Measurements from ENCODE around the gene LMX1A.

Gene LMX1A

GRCh38 chr1:165344198-165344597, 12.3 kb downstream of the LMX1A start:
- Histone ChIP-seq H3K4me1 (ENCODE audit: insufficient read depth, low read length) (peaks cover 33% of the 10 kb centered on the region), H3K27me3 (ENCODE audit: insufficient read depth, low read length) (peaks cover 9% of the 10 kb centered on the region), H3K36me3 (ENCODE audit: insufficient read depth, low read length) (no peaks in the 10 kb centered on the region), H3K9ac (ENCODE audit: low read depth, low read length) (no peak overlapping the region), H3K9me3 (ENCODE audit: insufficient read depth, low read depth, low read length) (no peaks in the 10 kb centered on the region), H3K4me3 (ENCODE audit: low read length) (no peak overlapping the region), H3K27ac (ENCODE audit: low read depth, low read length) (no peak overlapping the region)
- WGBS, result 45% methylated on average over 2 of the region's 2 CpGs

- Histone ChIP-seq H3K9ac (ENCODE audit: low read depth, low read length) (no peak overlapping the region), H3K36me3 (ENCODE audit: insufficient read depth, low read length) (no peaks in the 10 kb centered on the region), H3K4me1 (ENCODE audit: insufficient read depth, low read length) (peaks cover 17% of the 10 kb centered on the region; the same call in 1 of the 2 replicates), H3K27me3 (ENCODE audit: insufficient read depth, low read length) (no peaks in the 10 kb centered on the region), H3K27ac (ENCODE audit: low read depth, low read length) (no peak overlapping the region), H3K4me3 (ENCODE audit: low read length) (no peak overlapping the region), H3K9me3 (ENCODE audit: insufficient read depth, low read depth, low read length) (no peaks in the 10 kb centered on the region)
- 97% methylated on average over 2 of the region's 2 CpGs for WGBS
Measured at GRCh38 chr1:165342587-165342986, 13.9 kb downstream of the LMX1A start.

- Histone ChIP-seq H3K4me3 (ENCODE audit: low read length) (no peak overlapping the region), H3K4me1 (ENCODE audit: insufficient read depth, low read length) (peaks cover 13% of the 10 kb centered on the region; the same call in 1 of the 2 replicates), H3K9me3 (ENCODE audit: insufficient read depth, low read depth, low read length) (no peaks in the 10 kb centered on the region), H3K36me3 (ENCODE audit: insufficient read depth, low read length) (no peaks in the 10 kb centered on the region), H3K9ac (ENCODE audit: low read depth, low read length) (no peak overlapping the region), H3K27me3 (ENCODE audit: insufficient read depth, low read length) (no peaks in the 10 kb centered on the region), H3K27ac (ENCODE audit: low read depth, low read length) (no peak overlapping the region)
- 97% methylated on average over 2 of the region's 2 CpGs for WGBS
Measured at GRCh38 chr1:165342168-165342567, 14.3 kb downstream of the LMX1A start.

- H3K27me3 ChIP-seq (ENCODE audit: insufficient read depth, low read length), result no peaks in the 10 kb centered on the region
- H3K4me1 ChIP-seq (ENCODE audit: insufficient read depth, low read length), result no peaks in the 10 kb centered on the region; the same call in 1 of the 2 replicates
- no peaks in the 10 kb centered on the region for H3K9me3 ChIP-seq (ENCODE audit: insufficient read depth, low read depth, low read length)
- no peak overlapping the region for H3K27ac ChIP-seq (ENCODE audit: low read depth, low read length)
- no peaks in the 10 kb centered on the region for H3K36me3 ChIP-seq (ENCODE audit: insufficient read depth, low read length)
- no peak overlapping the region for H3K9ac ChIP-seq (ENCODE audit: low read depth, low read length)
- 93% methylated on average over 5 of the region's 5 CpGs for WGBS
- H3K4me3 ChIP-seq (ENCODE audit: low read length), result no peak overlapping the region
Measured at GRCh38 chr1:165339164-165339563, 17.4 kb downstream of the LMX1A start.

- Histone ChIP-seq H3K36me3 (ENCODE audit: insufficient read depth, low read length) (no peaks in the 10 kb centered on the region), H3K9me3 (ENCODE audit: insufficient read depth, low read depth, low read length) (no peaks in the 10 kb centered on the region), H3K4me3 (ENCODE audit: low read length) (no peak overlapping the region), H3K9ac (ENCODE audit: low read depth, low read length) (no peak overlapping the region), H3K4me1 (ENCODE audit: insufficient read depth, low read length) (no peaks in the 10 kb centered on the region), H3K27me3 (ENCODE audit: insufficient read depth, low read length) (no peaks in the 10 kb centered on the region), H3K27ac (ENCODE audit: low read depth, low read length) (no peak overlapping the region)
- 62% methylated on average over 3 of the region's 3 CpGs for WGBS
Measured at GRCh38 chr1:165330483-165330882, 26.0 kb downstream of the LMX1A start.

- no peaks in the 10 kb centered on the region for H3K9me3 ChIP-seq (ENCODE audit: insufficient read depth, low read depth, low read length)
- 93% methylated on average over 4 of the region's 5 CpGs for WGBS
Measured at GRCh38 chr1:165329104-165329503, 27.4 kb downstream of the LMX1A start.

GRCh38 chr1:165328136-165328535, 28.4 kb downstream of the LMX1A start:
- H3K36me3 ChIP-seq (ENCODE audit: insufficient read depth, low read length), result no peaks in the 10 kb centered on the region
- no peaks in the 10 kb centered on the region for H3K9me3 ChIP-seq (ENCODE audit: insufficient read depth, low read depth, low read length)
- no peaks in the 10 kb centered on the region for H3K4me1 ChIP-seq (ENCODE audit: insufficient read depth, low read length)
- no peak overlapping the region for H3K4me3 ChIP-seq (ENCODE audit: low read length)
- H3K9ac ChIP-seq (ENCODE audit: low read depth, low read length), result no peak overlapping the region
- 82% methylated on average over 3 of the region's 3 CpGs for WGBS
- H3K27ac ChIP-seq (ENCODE audit: low read depth, low read length), result no peak overlapping the region
- no peaks in the 10 kb centered on the region for H3K27me3 ChIP-seq (ENCODE audit: insufficient read depth, low read length)

More at GRCh38 chr1:165329104-165329503, 27.4 kb downstream of the LMX1A start:
- H3K27ac ChIP-seq (ENCODE audit: low read depth, low read length), result no peak overlapping the region
- H3K27me3 ChIP-seq (ENCODE audit: insufficient read depth, low read length), result no peaks in the 10 kb centered on the region
- no peak overlapping the region for H3K4me3 ChIP-seq (ENCODE audit: low read length)
- no peaks in the 10 kb centered on the region for H3K4me1 ChIP-seq (ENCODE audit: insufficient read depth, low read length)
- H3K36me3 ChIP-seq (ENCODE audit: insufficient read depth, low read length), result no peaks in the 10 kb centered on the region
- no peak overlapping the region for H3K9ac ChIP-seq (ENCODE audit: low read depth, low read length)

- no peak overlapping the region for H3K9ac ChIP-seq (ENCODE audit: low read depth, low read length)
- H3K36me3 ChIP-seq (ENCODE audit: insufficient read depth, low read length), result no peaks in the 10 kb centered on the region
- H3K4me3 ChIP-seq (ENCODE audit: low read length), result no peak overlapping the region
- H3K27me3 ChIP-seq (ENCODE audit: insufficient read depth, low read length), result no peaks in the 10 kb centered on the region
- no peaks in the 10 kb centered on the region for H3K9me3 ChIP-seq (ENCODE audit: insufficient read depth, low read depth, low read length)
- WGBS, result 79% methylated on average over 2 of the region's 2 CpGs
- no peak overlapping the region for H3K27ac ChIP-seq (ENCODE audit: low read depth, low read length)
- H3K4me1 ChIP-seq (ENCODE audit: insufficient read depth, low read length), result no peaks in the 10 kb centered on the region
Measured at GRCh38 chr1:165327538-165327937, 29.0 kb downstream of the LMX1A start.

- Histone ChIP-seq H3K4me3 (ENCODE audit: low read length) (no peak overlapping the region), H3K27me3 (ENCODE audit: insufficient read depth, low read length) (no peaks in the 10 kb centered on the region), H3K27ac (ENCODE audit: low read depth, low read length) (no peak overlapping the region), H3K9me3 (ENCODE audit: insufficient read depth, low read depth, low read length) (no peaks in the 10 kb centered on the region), H3K36me3 (ENCODE audit: insufficient read depth, low read length) (no peaks in the 10 kb centered on the region), H3K4me1 (ENCODE audit: insufficient read depth, low read length) (no peaks in the 10 kb centered on the region), H3K9ac (ENCODE audit: low read depth, low read length) (no peak overlapping the region)
- WGBS, result 85% methylated on average over 6 of the region's 7 CpGs
Measured at GRCh38 chr1:165325460-165326203, 30.9 kb downstream of the LMX1A start.

GRCh38 chr1:165324050-165324449, 32.5 kb downstream of the LMX1A start:
- H3K4me3 ChIP-seq (ENCODE audit: low read length), result no peak overlapping the region
- no peak overlapping the region for H3K27ac ChIP-seq (ENCODE audit: low read depth, low read length)
- H3K36me3 ChIP-seq (ENCODE audit: insufficient read depth, low read length), result no peaks in the 10 kb centered on the region
- no peak overlapping the region for H3K9ac ChIP-seq (ENCODE audit: low read depth, low read length)
- 67% methylated on average over 5 of the region's 5 CpGs for WGBS
- no peaks in the 10 kb centered on the region for H3K27me3 ChIP-seq (ENCODE audit: insufficient read depth, low read length)
- H3K4me1 ChIP-seq (ENCODE audit: insufficient read depth, low read length), result no peaks in the 10 kb centered on the region
- H3K9me3 ChIP-seq (ENCODE audit: insufficient read depth, low read depth, low read length), result no peaks in the 10 kb centered on the region

GRCh38 chr1:165317612-165318011, 38.9 kb downstream of the LMX1A start:
- WGBS, result 99% methylated on average over 5 of the region's 5 CpGs
- no peaks in the 10 kb centered on the region for H3K36me3 ChIP-seq (ENCODE audit: insufficient read depth, low read length)
- H3K27ac ChIP-seq (ENCODE audit: low read depth, low read length), result no peak overlapping the region
- H3K4me1 ChIP-seq (ENCODE audit: insufficient read depth, low read length), result no peaks in the 10 kb centered on the region
- H3K27me3 ChIP-seq (ENCODE audit: insufficient read depth, low read length), result no peaks in the 10 kb centered on the region
- peaks cover 3% of the 10 kb centered on the region; the same call in 1 of the 2 replicates for H3K9me3 ChIP-seq (ENCODE audit: insufficient read depth, low read depth, low read length)
- H3K4me3 ChIP-seq (ENCODE audit: low read length), result no peak overlapping the region
- H3K9ac ChIP-seq (ENCODE audit: low read depth, low read length), result no peak overlapping the region
